ENCODE measurements around the gene CDC42SE2.

DNA sequence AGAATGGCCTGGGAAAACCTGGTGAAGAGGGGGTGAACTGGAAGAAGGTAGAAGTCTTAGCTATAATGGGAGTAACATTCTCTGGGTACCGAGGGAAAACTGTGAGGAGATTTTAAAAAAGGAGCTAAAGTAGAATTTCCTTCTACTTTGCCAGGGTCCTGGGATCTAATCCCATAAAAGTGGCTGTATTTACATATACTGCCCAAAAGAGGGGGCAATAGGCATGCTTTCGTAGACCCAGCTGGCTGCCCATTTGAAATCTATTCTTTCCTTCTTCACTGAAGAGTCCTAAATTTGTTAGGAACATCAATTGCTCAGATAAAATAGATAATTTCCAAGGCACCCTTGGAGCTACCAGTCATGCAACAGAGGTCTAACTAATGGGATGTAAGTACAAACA is 159.2 kb downstream of the CDC42SE2 start:
- TF ChIP-seq, protein P1, sequence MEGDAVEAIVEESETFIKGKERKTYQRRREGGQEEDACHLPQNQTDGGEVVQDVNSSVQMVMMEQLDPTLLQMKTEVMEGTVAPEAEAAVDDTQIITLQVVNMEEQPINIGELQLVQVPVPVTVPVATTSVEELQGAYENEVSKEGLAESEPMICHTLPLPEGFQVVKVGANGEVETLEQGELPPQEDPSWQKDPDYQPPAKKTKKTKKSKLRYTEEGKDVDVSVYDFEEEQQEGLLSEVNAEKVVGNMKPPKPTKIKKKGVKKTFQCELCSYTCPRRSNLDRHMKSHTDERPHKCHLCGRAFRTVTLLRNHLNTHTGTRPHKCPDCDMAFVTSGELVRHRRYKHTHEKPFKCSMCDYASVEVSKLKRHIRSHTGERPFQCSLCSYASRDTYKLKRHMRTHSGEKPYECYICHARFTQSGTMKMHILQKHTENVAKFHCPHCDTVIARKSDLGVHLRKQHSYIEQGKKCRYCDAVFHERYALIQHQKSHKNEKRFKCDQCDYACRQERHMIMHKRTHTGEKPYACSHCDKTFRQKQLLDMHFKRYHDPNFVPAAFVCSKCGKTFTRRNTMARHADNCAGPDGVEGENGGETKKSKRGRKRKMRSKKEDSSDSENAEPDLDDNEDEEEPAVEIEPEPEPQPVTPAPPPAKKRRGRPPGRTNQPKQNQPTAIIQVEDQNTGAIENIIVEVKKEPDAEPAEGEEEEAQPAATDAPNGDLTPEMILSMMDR (IDR thresholded peaks at IDR 0.05), result peak; percentile 18 to 55 (median 41)
- no peak for TF ChIP-seq POLR2A (IDR thresholded peaks at IDR 0.05)

Measured in adrenal gland (tissue), 5 donors.